Globus pallidus (tissue), 1 donor: ENCODE data around the gene RGS12.

Source experiments
- DNase-seq: peaks from one replicate; pipeline ENCODE4 v3.0.0-alpha.2; 2015; ENCODE audit warnings: low spot score

Gene RGS12

GRCh38 chr4:3253808-3254207 lies 39.0 kb upstream of the RGS12 start:
- no peak for DNase-seq

- DNase-seq = no peak
These were observed 38.3 kb upstream of the RGS12 start for GRCh38 chr4:3254302-3255131.

GRCh38 chr4:3255611-3256186 lies 37.1 kb upstream of the RGS12 start:
- DNase-seq = no peak

GRCh38 chr4:3256230-3257102 lies 36.4 kb upstream of the RGS12 start:
- no peak for DNase-seq

GRCh38 chr4:3257103-3257555 lies 35.7 kb upstream of the RGS12 start:
- no peak for DNase-seq

- no peak for DNase-seq
These were observed 35.0 kb upstream of the RGS12 start for GRCh38 chr4:3257556-3258482.

GRCh38 chr4:3261411-3262207 lies 31.2 kb upstream of the RGS12 start:
- no peak for DNase-seq

- DNase-seq = no peak
These were observed 30.4 kb upstream of the RGS12 start for GRCh38 chr4:3262208-3263052.

GRCh38 chr4:3263053-3263875 lies 29.6 kb upstream of the RGS12 start:
- no peak for DNase-seq

GRCh38 chr4:3263876-3264193 lies 29.0 kb upstream of the RGS12 start:
- no peak for DNase-seq

- no peak for DNase-seq
These were observed 26.7 kb upstream of the RGS12 start for GRCh38 chr4:3266076-3266475.

GRCh38 chr4:3267576-3268394 lies 25.0 kb upstream of the RGS12 start:
- no peak for DNase-seq

GRCh38 chr4:3268395-3269104 lies 24.3 kb upstream of the RGS12 start:
- DNase-seq = no peak

- no peak for DNase-seq
These were observed 23.5 kb upstream of the RGS12 start for GRCh38 chr4:3269105-3269927.

GRCh38 chr4:3269991-3270611 lies 22.7 kb upstream of the RGS12 start:
- DNase-seq = no peak

- DNase-seq = no peak
These were observed 21.7 kb upstream of the RGS12 start for GRCh38 chr4:3271131-3271530.
